Left lung (tissue), 10 donors: Measurements from ENCODE around the gene SMAD7. TPM values are rescaled to one million over a fixed set of nuclear protein-coding genes. Genes with fewer than 3 reads are reported as not detected.

Source experiments
- ATAC-seq: fragments of 200-7000 bp; cut with Tn5 transposase; one replicate; pipeline ENCODE4 v1.9.1; 2020; ENCODE audit warnings: moderate library complexity
- DNase-seq, 4 donors: peaks; one replicate each; pipeline ENCODE4 v3.0.0-alpha.2; 2013 to 2020
- H3K27ac ChIP-seq, 2 donors: fragments of 200-600 bp; sonication (generic) in 1 of 2; one replicate each; pipeline versions ENCODE4 v1.5.0 to v1.8.0; 2020 to 2021
- H3K27me3 ChIP-seq, 2 donors: fragments of 200-600 bp; sonication (generic) in 1 of 2; one replicate each; pipeline versions ENCODE4 v1.5.0 to v1.8.0; 2020 to 2021
- H3K36me3 ChIP-seq, 2 donors: fragments of 200-600 bp; sonication (generic) in 1 of 2; one replicate each; pipeline versions ENCODE4 v1.5.0 to v1.8.0; 2020 to 2021
- H3K4me1 ChIP-seq, 2 donors: fragments of 200-600 bp; one replicate each; pipeline ENCODE4 v1.8.0; 2021
- H3K4me3 ChIP-seq, 2 donors: fragments of 200-600 bp; sonication (generic) in 1 of 2; one replicate each; pipeline versions ENCODE4 v1.5.0 to v1.8.0; 2020 to 2021; ENCODE audit warnings: mild to moderate bottlenecking in 1 of 2
- H3K9me3 ChIP-seq, 2 donors: fragments of 200-600 bp; sonication (generic) in 1 of 2; one replicate each; pipeline versions ENCODE4 v1.5.0 to v1.8.0; 2020 to 2021
- CTCF ChIP-seq, 2 donors: fragments of 200-600 bp; sonication (generic) in 1 of 2; IDR thresholded peaks; one replicate each; pipeline versions ENCODE4 v1.5.0 to v1.8.0; 2021; ENCODE audit warnings: antibody characterized with exemption in 2 of 2
- intact Hi-C, 2 donors: fragments of 100-400 bp; cut with DNase I; formaldehyde crosslinking; loops; one replicate each; pipeline versions ENCODE4 v1.11.2 to v1.14.2; 2022
- polyA plus RNA-seq, 6 donors: library from polyadenylated mRNA; unstranded; fragments of 120-200 nt; gene quantifications; one replicate each; pipeline ENCODE4 v1.2.1, GENCODE V29; 2013; ENCODE audit not compliant: insufficient read length in 6 of 6
- total RNA-seq, 2 donors: library from RNA; stranded (reverse); fragmentation: NEBNext Ultra II Directional; extraction: Animal tissue kit (Norgen Biotek cat#: 25700); gene quantifications; one replicate each; pipeline ENCODE4 v1.2.1, GENCODE V29; 2021
- donor health status: DM: no; HTN: yes; CAD: no.
- donor health status: DM: no; HTN: no; CAD: no.

SMAD7 gene
- total and polyA plus RNA-seq, 8 donors, result 43.3 to 71.2 (median 61.9) TPM

- no peaks in the 10 kb centered on the region for H3K9me3 ChIP-seq
- intact Hi-C loops, result no loop called here
- TF ChIP-seq CTCF (IDR thresholded peaks at IDR 0.05), result no peak
- H3K36me3 ChIP-seq, result peaks cover 0 to under 1% of the 10 kb centered on the region in 2 donors
- DNase-seq (peak; percentile 83 to 94 (median 91)), ATAC-seq (peak; percentile 71)
- peaks cover 19 to 45% of the 10 kb centered on the region in 2 donors for H3K4me1 ChIP-seq
- H3K27me3 ChIP-seq, result no peaks in the 10 kb centered on the region
- peak overlapping the region; percentile 99 to 100 for H3K27ac ChIP-seq
- peak overlapping the region; percentile 65 to 85 for H3K4me3 ChIP-seq
These were observed 1.7 kb upstream of the SMAD7 start for GRCh38 chr18:48952287-48953103.

- Histone ChIP-seq H3K4me3 (peak overlapping the region; percentile 85 to 89), H3K27me3 (no peaks in the 10 kb centered on the region)
- intact Hi-C loops, result no loop called here
These were observed 902 bp upstream of the SMAD7 start for GRCh38 chr18:48951448-48952286.

GRCh38 chr18:48949606-48950535 is 894 bp downstream of the SMAD7 start:
- Histone ChIP-seq H3K4me3 (peak overlapping the region; percentile 85 to 89), H3K4me1 (peaks cover 31 to 50% of the 10 kb centered on the region in 2 donors), H3K36me3 (peaks cover 0 to 25% of the 10 kb centered on the region in 2 donors), H3K27me3 (no peaks in the 10 kb centered on the region), H3K9me3 (no peaks in the 10 kb centered on the region), H3K27ac (peak overlapping the region; percentile 97 to 99)
- TF ChIP-seq CTCF (IDR thresholded peaks at IDR 0.05), result peak in 1 of 2 donors; percentile 9
- DNase-seq, result peak in 1 of 4 donors; percentile 86
- peak; percentile 1 for ATAC-seq
- intact Hi-C loops, result loop anchor here in 1 of 2 donors (10.0 kb wide), 2 partner anchors 165 to 265 kb away; no protein-coding TSS in a partner anchor

More at GRCh38 chr18:48951448-48952286, 902 bp upstream of the SMAD7 start:
- Histone ChIP-seq H3K27ac (peak overlapping the region; percentile 99 to 100), H3K9me3 (no peaks in the 10 kb centered on the region), H3K4me1 (peaks cover 22 to 50% of the 10 kb centered on the region in 2 donors), H3K36me3 (peaks cover 0 to 7% of the 10 kb centered on the region in 2 donors)
- DNase-seq (peak; percentile 89 to 97 (median 94)), ATAC-seq (peak; percentile 66)
- TF ChIP-seq CTCF (IDR thresholded peaks at IDR 0.05), result peak in 1 of 2 donors; percentile 15

GRCh38 chr18:48949050-48949605 is 1.6 kb downstream of the SMAD7 start:
- peak; percentile 1 for ATAC-seq
- Histone ChIP-seq H3K27ac (peak overlapping the region; percentile 97 to 99), H3K27me3 (no peaks in the 10 kb centered on the region), H3K4me3 (peak overlapping the region; percentile 85 to 89), H3K36me3 (peaks cover 0 to 31% of the 10 kb centered on the region in 2 donors), H3K9me3 (no peaks in the 10 kb centered on the region), H3K4me1 (peaks cover 39 to 50% of the 10 kb centered on the region in 2 donors)
- DNase-seq, result peak in 1 of 4 donors; percentile 84
- no peak for TF ChIP-seq CTCF (IDR thresholded peaks at IDR 0.05)
- intact Hi-C loops, result loop anchor here in 1 of 2 donors (10.0 kb wide), 2 partner anchors 164 to 264 kb away; no protein-coding TSS in a partner anchor
